Prostate gland (tissue), 2 donors: ENCODE measurements around the gene CDC14C. TPM values are rescaled to one million over a fixed set of nuclear protein-coding genes. Genes with fewer than 3 reads are reported as not detected.

Source experiments
- DNase-seq: peaks from one replicate; pipeline ENCODE4 v3.0.0-alpha.2; 2019; ENCODE audit warnings: low spot score
- H3K27ac ChIP-seq, 2 donors: fragments of 200-600 bp; sonication (generic); 2 replicates each; pipeline ENCODE4 v1.5.1; 2017 to 2019
- H3K27me3 ChIP-seq: fragments of 200-600 bp; sonication (generic); replicated peaks from 2 replicates; pipeline ENCODE4 v1.5.1; 2019; ENCODE audit not compliant: insufficient read depth
- H3K36me3 ChIP-seq, 2 donors: fragments of 200-600 bp; sonication (generic); 1 replicate in 1 of 2; 2 replicates in 1 of 2; pipeline versions ENCODE4 v1.5.1 to v1.8.1; 2017 to 2019
- H3K4me1 ChIP-seq: fragments of 200-600 bp; sonication (generic); replicated peaks from 2 replicates; pipeline ENCODE4 v1.5.1; 2019
- H3K4me3 ChIP-seq, 2 donors: fragments of 200-600 bp; sonication (generic); 2 replicates each; pipeline ENCODE4 v1.5.1; 2017 to 2019
- H3K9me3 ChIP-seq: fragments of 200-600 bp; sonication (generic); 2 replicates; pipeline ENCODE4 v1.5.1; 2017
- CTCF ChIP-seq, 4 experiments: fragments of 200-600 bp in 2 of 4; fragments of 450-650 bp in 2 of 4; sonication (generic) in 2 of 4; IDR thresholded peaks; 1 replicate in 3 of 4; 2 replicates in 1 of 4; pipeline ENCODE4 v1.5.1; 2016 to 2019; ENCODE audit warnings: antibody characterized with exemption in 4 of 4, mild to moderate bottlenecking in 2 of 4, moderate library complexity in 2 of 4
- POLR2A ChIP-seq: fragments of 450-650 bp; IDR thresholded peaks from one replicate; pipeline ENCODE4 v1.6.1; 2016; ENCODE audit warnings: antibody characterized with exemption, mild to moderate bottlenecking
- POLR2AphosphoS5 ChIP-seq: sonication (generic); formaldehyde crosslinking; IDR thresholded peaks from one replicate; pipeline ENCODE4 v1.6.1; 2017; ENCODE audit warnings: antibody characterized with exemption
- WGBS: methylation state at CpG from one replicate; pipeline ENCODE4 v1.1.5; 2018; 5-methylcytosine and 5-hydroxymethylcytosine counted together
- intact Hi-C: fragments of 100-400 bp; cut with DNase I; formaldehyde crosslinking; loops from one replicate; pipeline ENCODE4 v1.14.2; 2022
- total RNA-seq, 2 donors: library from RNA; depleted of rRNA; stranded (reverse); fragments of >200 nt; gene quantifications; one replicate each; pipeline ENCODE4 v1.1.0, GENCODE V29; 2016

The CDC14C gene
- total RNA-seq, 2 donors from 2014 or later, result 0.91 TPM; not detected in 1

- H3K27ac ChIP-seq, result no peak overlapping the region
- H3K27me3 ChIP-seq, result no peaks in the 10 kb centered on the region
- no peak overlapping the region for H3K4me3 ChIP-seq
- TF ChIP-seq CTCF (IDR thresholded peaks at IDR 0.05) (no peak), POLR2A (no peak), POLR2AphosphoS5 (no peak)
- H3K9me3 ChIP-seq, result no peaks in the 10 kb centered on the region
- no peaks in the 10 kb centered on the region for H3K4me1 ChIP-seq
- DNase-seq, result no peak
- no peaks in the 10 kb centered on the region for H3K36me3 ChIP-seq
- intact Hi-C loops, result no loop called here
These were observed 31.6 kb downstream of the CDC14C start for GRCh38 chr7:48955916-48956315.

- intact Hi-C loops, result no loop called here
- Histone ChIP-seq H3K4me3 (no peak overlapping the region), H3K9me3 (no peaks in the 10 kb centered on the region), H3K27ac (no peak overlapping the region), H3K27me3 (no peaks in the 10 kb centered on the region), H3K4me1 (no peaks in the 10 kb centered on the region), H3K36me3 (no peaks in the 10 kb centered on the region)
- DNase-seq, result no peak
- TF ChIP-seq POLR2A (no peak), POLR2AphosphoS5 (no peak), CTCF (IDR thresholded peaks at IDR 0.05) (no peak)
These were observed 35.3 kb downstream of the CDC14C start for GRCh38 chr7:48959676-48960075.

DNA sequence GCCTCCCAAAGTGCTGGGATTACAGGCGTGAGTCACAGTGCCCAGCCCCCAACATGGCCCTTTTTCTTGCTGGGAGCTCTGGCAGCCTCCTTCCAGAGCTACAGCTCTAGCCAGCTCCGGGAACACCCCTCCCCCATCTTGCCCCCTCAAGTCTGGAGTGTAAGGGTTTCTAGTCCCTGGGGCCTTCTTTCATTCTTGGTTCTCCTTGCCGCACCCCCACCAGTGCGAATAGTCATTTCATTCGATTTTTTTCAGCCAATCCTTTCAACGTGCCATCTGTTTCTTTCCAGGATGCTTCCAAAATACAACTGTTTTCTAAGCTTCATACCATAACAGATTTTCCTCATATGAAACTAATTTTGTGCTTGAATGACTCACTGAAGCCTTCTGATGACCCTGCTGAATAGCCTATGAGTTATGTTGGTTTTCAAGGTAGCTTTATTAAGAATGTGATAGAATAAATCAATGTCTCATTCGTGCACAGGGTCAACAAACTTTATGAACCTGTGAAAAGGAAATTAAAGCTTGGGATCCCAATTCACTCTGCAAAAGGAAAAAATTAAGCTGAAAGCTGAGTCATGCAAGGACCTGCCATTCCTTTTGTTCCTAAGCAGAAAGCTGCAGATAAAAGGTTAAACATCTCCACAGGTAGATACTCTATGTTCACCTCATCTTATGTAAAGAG is 38.6 kb downstream of the CDC14C start:
- Histone ChIP-seq H3K9me3 (no peaks in the 10 kb centered on the region), H3K36me3 (no peaks in the 10 kb centered on the region), H3K27me3 (no peaks in the 10 kb centered on the region), H3K27ac (no peak overlapping the region), H3K4me1 (no peaks in the 10 kb centered on the region), H3K4me3 (no peak overlapping the region)
- intact Hi-C loops, result no loop called here
- TF ChIP-seq POLR2A (no peak), POLR2AphosphoS5 (no peak), CTCF (IDR thresholded peaks at IDR 0.05) (no peak)
- 82% methylated on average over 7 of the region's 7 CpGs for WGBS
- DNase-seq, result no peak

GRCh38 chr7:48964074-48964473 is 39.7 kb downstream of the CDC14C start:
- Histone ChIP-seq H3K27ac (no peak overlapping the region), H3K27me3 (no peaks in the 10 kb centered on the region), H3K4me1 (no peaks in the 10 kb centered on the region), H3K36me3 (no peaks in the 10 kb centered on the region), H3K4me3 (no peak overlapping the region), H3K9me3 (no peaks in the 10 kb centered on the region)
- TF ChIP-seq CTCF (IDR thresholded peaks at IDR 0.05) (no peak), POLR2A (no peak), POLR2AphosphoS5 (no peak)
- intact Hi-C loops, result no loop called here
- DNase-seq, result peak; percentile 12
- WGBS, result 3% methylated on average over 3 of the region's 3 CpGs

DNA sequence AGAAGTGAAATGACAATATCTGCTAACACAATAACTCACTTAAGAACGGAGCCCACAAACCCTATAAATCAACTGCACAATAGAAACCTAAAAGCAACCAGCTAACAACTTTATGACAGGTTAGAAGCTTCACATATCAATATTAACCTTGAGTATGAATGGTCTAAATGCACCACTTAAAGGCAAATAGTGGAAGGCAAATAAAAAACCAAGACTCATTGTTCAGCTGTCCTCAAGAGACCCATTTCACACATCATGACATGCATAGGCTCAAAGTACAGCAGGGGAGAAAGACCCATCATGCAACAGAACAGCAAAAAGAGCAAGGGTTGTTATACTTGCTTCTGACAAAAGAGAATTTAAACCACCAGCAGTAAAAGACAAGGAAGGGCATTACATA is 46.8 kb downstream of the CDC14C start:
- Histone ChIP-seq H3K27me3 (no peaks in the 10 kb centered on the region), H3K4me3 (no peak overlapping the region), H3K27ac (no peak overlapping the region), H3K36me3 (no peaks in the 10 kb centered on the region), H3K9me3 (no peaks in the 10 kb centered on the region), H3K4me1 (no peaks in the 10 kb centered on the region)
- whole genome bisulfite sequencing, result 70% methylated on average over 1 of the region's 1 CpG
- intact Hi-C loops, result no loop called here
- DNase-seq, result no peak
- TF ChIP-seq CTCF (IDR thresholded peaks at IDR 0.05) (no peak), POLR2AphosphoS5 (no peak)
